ENCODE measurements around the gene TTC28.

Gene TTC28

GRCh38 chr22:27976586-27976985 lies 703.1 kb downstream of the TTC28 start:
- no peaks in the 10 kb centered on the region for H3K9me3 ChIP-seq (ENCODE audit: insufficient read depth, low read length)
- H3K36me3 ChIP-seq (ENCODE audit: insufficient read depth, insufficient read length, low read length): no peaks in the 10 kb centered on the region
- TF ChIP-seq ZNF274 (IDR thresholded peaks at IDR 0.05; ENCODE audit: low read depth, low read length): no peak
- TF ChIP-seq YY1 (IDR thresholded peaks at IDR 0.05; ENCODE audit: insufficient read depth, insufficient read length): no peak
- TF ChIP-seq SUZ12 (IDR thresholded peaks at IDR 0.05; ENCODE audit: extremely low read depth, insufficient read depth, insufficient read length): no peak
- no peak for DNase-seq (ENCODE audit: low read depth, low spot score)
- no peaks in the 10 kb centered on the region for H3K4me1 ChIP-seq (ENCODE audit: insufficient read depth, insufficient read length)
- no peak overlapping the region for H3K4me3 ChIP-seq (ENCODE audit: insufficient read length, low read depth)
- no peak overlapping the region for H3K9ac ChIP-seq (ENCODE audit: insufficient read length, low read depth)
- no peaks in the 10 kb centered on the region for H3K27me3 ChIP-seq (ENCODE audit: insufficient read depth, insufficient read length)

- H3K9me3 ChIP-seq (ENCODE audit: insufficient read depth, low read length): no peaks in the 10 kb centered on the region; the same call in 1 of the 2 replicates
- no peaks in the 10 kb centered on the region for H3K36me3 ChIP-seq (ENCODE audit: insufficient read depth, insufficient read length, low read length)
- H3K27me3 ChIP-seq (ENCODE audit: insufficient read depth, insufficient read length): no peaks in the 10 kb centered on the region
- no peak overlapping the region for H3K9ac ChIP-seq (ENCODE audit: insufficient read length, low read depth)
- TF ChIP-seq SUZ12 (IDR thresholded peaks at IDR 0.05; ENCODE audit: extremely low read depth, insufficient read depth, insufficient read length): no peak
- TF ChIP-seq YY1 (IDR thresholded peaks at IDR 0.05; ENCODE audit: insufficient read depth, insufficient read length): no peak
- no peak for TF ChIP-seq ZNF274 (IDR thresholded peaks at IDR 0.05; ENCODE audit: low read depth, low read length)
- no peaks in the 10 kb centered on the region for H3K4me1 ChIP-seq (ENCODE audit: insufficient read depth, insufficient read length)
- no peak overlapping the region for H3K4me3 ChIP-seq (ENCODE audit: insufficient read length, low read depth)
- DNase-seq (ENCODE audit: low read depth, low spot score): no peak
Measured at GRCh38 chr22:27975381-27976013, 704.1 kb downstream of the TTC28 start.

GRCh38 chr22:27973846-27974245 lies 705.8 kb downstream of the TTC28 start:
- DNase-seq (ENCODE audit: low read depth, low spot score): no peak
- H3K36me3 ChIP-seq (ENCODE audit: insufficient read depth, insufficient read length, low read length): no peaks in the 10 kb centered on the region
- H3K4me3 ChIP-seq (ENCODE audit: insufficient read length, low read depth): no peak overlapping the region
- H3K9ac ChIP-seq (ENCODE audit: insufficient read length, low read depth): no peak overlapping the region
- H3K4me1 ChIP-seq (ENCODE audit: insufficient read depth, insufficient read length): no peaks in the 10 kb centered on the region
- TF ChIP-seq YY1 (IDR thresholded peaks at IDR 0.05; ENCODE audit: insufficient read depth, insufficient read length) (no peak), ZNF274 (IDR thresholded peaks at IDR 0.05; ENCODE audit: low read depth, low read length) (no peak), SUZ12 (IDR thresholded peaks at IDR 0.05; ENCODE audit: extremely low read depth, insufficient read depth, insufficient read length) (no peak)
- no peaks in the 10 kb centered on the region; the same call in 1 of the 2 replicates for H3K9me3 ChIP-seq (ENCODE audit: insufficient read depth, low read length)
- H3K27me3 ChIP-seq (ENCODE audit: insufficient read depth, insufficient read length): no peaks in the 10 kb centered on the region

- no peak for TF ChIP-seq ZNF274 (IDR thresholded peaks at IDR 0.05; ENCODE audit: low read depth, low read length)
- TF ChIP-seq SUZ12 (IDR thresholded peaks at IDR 0.05; ENCODE audit: extremely low read depth, insufficient read depth, insufficient read length): no peak
- TF ChIP-seq YY1 (IDR thresholded peaks at IDR 0.05; ENCODE audit: insufficient read depth, insufficient read length): no peak
- DNase-seq (ENCODE audit: low read depth, low spot score): no peak
- no peaks in the 10 kb centered on the region for H3K4me1 ChIP-seq (ENCODE audit: insufficient read depth, insufficient read length)
Measured at GRCh38 chr22:27972732-27973698, 706.6 kb downstream of the TTC28 start.

GRCh38 chr22:27971926-27972325 lies 707.7 kb downstream of the TTC28 start:
- TF ChIP-seq SUZ12 (IDR thresholded peaks at IDR 0.05; ENCODE audit: extremely low read depth, insufficient read depth, insufficient read length): no peak
- Histone ChIP-seq H3K36me3 (ENCODE audit: insufficient read depth, insufficient read length, low read length) (no peaks in the 10 kb centered on the region), H3K4me3 (ENCODE audit: insufficient read length, low read depth) (no peak overlapping the region), H3K9ac (ENCODE audit: insufficient read length, low read depth) (no peak overlapping the region), H3K4me1 (ENCODE audit: insufficient read depth, insufficient read length) (no peaks in the 10 kb centered on the region), H3K9me3 (ENCODE audit: insufficient read depth, low read length) (no peaks in the 10 kb centered on the region; the same call in 1 of the 2 replicates), H3K27me3 (ENCODE audit: insufficient read depth, insufficient read length) (no peaks in the 10 kb centered on the region)
- no peak for DNase-seq (ENCODE audit: low read depth, low spot score)

More at GRCh38 chr22:27972732-27973698, 706.6 kb downstream of the TTC28 start:
- H3K9me3 ChIP-seq (ENCODE audit: insufficient read depth, low read length): no peaks in the 10 kb centered on the region; the same call in 1 of the 2 replicates
- no peak overlapping the region for H3K4me3 ChIP-seq (ENCODE audit: insufficient read length, low read depth)
- no peaks in the 10 kb centered on the region for H3K36me3 ChIP-seq (ENCODE audit: insufficient read depth, insufficient read length, low read length)
- no peaks in the 10 kb centered on the region for H3K27me3 ChIP-seq (ENCODE audit: insufficient read depth, insufficient read length)
- no peak overlapping the region for H3K9ac ChIP-seq (ENCODE audit: insufficient read length, low read depth)

GRCh38 chr22:27970596-27971220 lies 708.9 kb downstream of the TTC28 start:
- Histone ChIP-seq H3K27me3 (ENCODE audit: insufficient read depth, insufficient read length) (no peaks in the 10 kb centered on the region), H3K9me3 (ENCODE audit: insufficient read depth, low read length) (no peaks in the 10 kb centered on the region; the same call in 1 of the 2 replicates), H3K4me3 (ENCODE audit: insufficient read length, low read depth) (no peak overlapping the region), H3K9ac (ENCODE audit: insufficient read length, low read depth) (no peak overlapping the region), H3K36me3 (ENCODE audit: insufficient read depth, insufficient read length, low read length) (no peaks in the 10 kb centered on the region), H3K4me1 (ENCODE audit: insufficient read depth, insufficient read length) (no peaks in the 10 kb centered on the region)
- TF ChIP-seq ZNF274 (IDR thresholded peaks at IDR 0.05; ENCODE audit: low read depth, low read length) (no peak), SUZ12 (IDR thresholded peaks at IDR 0.05; ENCODE audit: extremely low read depth, insufficient read depth, insufficient read length) (no peak), YY1 (IDR thresholded peaks at IDR 0.05; ENCODE audit: insufficient read depth, insufficient read length) (no peak)
- DNase-seq (ENCODE audit: low read depth, low spot score): no peak
